Ascending aorta (tissue), 2 donors: ENCODE measurements around the gene RPL7A. TPM values are rescaled to one million over a fixed set of nuclear protein-coding genes. Genes with fewer than 3 reads are reported as not detected.

ENCODE experiments used
- DNase-seq, 2 donors: peaks; one replicate each; pipeline ENCODE4 v3.0.0-alpha.2; 2019; ENCODE audit warnings: low spot score in 2 of 2
- H3K27ac ChIP-seq, 2 donors: fragments of 200-600 bp; sonication (generic); one replicate each; pipeline ENCODE4 v1.5.1; 2016 to 2017; ENCODE audit warnings: mild to moderate bottlenecking in 1 of 2
- H3K27me3 ChIP-seq: fragments of 200-600 bp; sonication (generic); one replicate; pipeline ENCODE4 v1.5.1; 2017
- H3K36me3 ChIP-seq, 2 donors: fragments of 200-600 bp; sonication (generic); one replicate each; pipeline ENCODE4 v1.5.1; 2016
- H3K4me1 ChIP-seq, 2 donors: fragments of 200-600 bp; sonication (generic); one replicate each; pipeline ENCODE4 v1.5.1; 2016 to 2017; ENCODE audit warnings: mild to moderate bottlenecking in 1 of 2
- H3K4me3 ChIP-seq, 2 donors: fragments of 200-600 bp; sonication (generic); one replicate each; pipeline ENCODE4 v1.5.1; 2016 to 2017; ENCODE audit warnings: mild to moderate bottlenecking in 1 of 2
- H3K9me3 ChIP-seq, 2 donors: fragments of 200-600 bp; sonication (generic); one replicate each; pipeline ENCODE4 v1.5.1; 2016
- intact Hi-C: fragments of 100-400 bp; cut with DNase I; formaldehyde crosslinking; loops from one replicate; pipeline ENCODE4 v1.15.1; 2023
- total RNA-seq: library from RNA; depleted of rRNA; stranded (reverse); fragments of >200 nt; gene quantifications from one replicate; pipeline ENCODE4 v1.1.0, GENCODE V29; 2016
- TF ChIP-seq, protein P1 (sequence below), 3 experiments: fragments of 200-600 bp in 2 of 3; fragments of 450-650 bp in 1 of 3; sonication (generic) in 2 of 3; IDR thresholded peaks; one replicate each; pipeline ENCODE4 v1.5.1; 2016 to 2019; ENCODE audit warnings: antibody characterized with exemption in 3 of 3, mild to moderate bottlenecking in 1 of 3, moderate library complexity in 1 of 3

RPL7A gene
- total RNA-seq, 1 donor from 2014 or later = 1,203 TPM

DNA sequence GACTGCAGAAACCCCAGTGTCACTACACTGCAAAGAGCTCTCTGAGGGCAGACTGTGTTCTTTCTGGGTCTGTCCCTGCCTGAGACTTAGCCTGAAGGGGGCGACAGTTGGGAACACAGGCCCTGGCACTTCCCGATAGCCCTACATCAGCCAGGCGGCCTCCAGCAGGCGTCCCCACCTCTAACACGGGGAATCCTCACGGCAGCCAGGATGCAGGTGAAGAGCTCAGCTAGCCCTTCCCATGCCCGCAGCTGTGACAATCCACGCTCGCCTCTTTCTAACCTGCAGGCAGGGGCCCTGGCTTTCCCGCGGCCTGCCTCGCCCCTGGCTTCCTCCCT, 6.0 kb upstream of the RPL7A start:
- no peak overlapping the region for H3K27ac ChIP-seq
- peaks cover 40 to 66% of the 10 kb centered on the region in 2 donors for H3K36me3 ChIP-seq
- no peak for DNase-seq
- no peaks in the 10 kb centered on the region for H3K9me3 ChIP-seq
- H3K4me3 ChIP-seq = no peak overlapping the region
- intact Hi-C loops = loop anchor here (10.0 kb wide), 1 partner anchor 987 kb away; the partner anchor contains the start of gene SETX
- no peaks in the 10 kb centered on the region for H3K27me3 ChIP-seq
- TF ChIP-seq, protein P1, sequence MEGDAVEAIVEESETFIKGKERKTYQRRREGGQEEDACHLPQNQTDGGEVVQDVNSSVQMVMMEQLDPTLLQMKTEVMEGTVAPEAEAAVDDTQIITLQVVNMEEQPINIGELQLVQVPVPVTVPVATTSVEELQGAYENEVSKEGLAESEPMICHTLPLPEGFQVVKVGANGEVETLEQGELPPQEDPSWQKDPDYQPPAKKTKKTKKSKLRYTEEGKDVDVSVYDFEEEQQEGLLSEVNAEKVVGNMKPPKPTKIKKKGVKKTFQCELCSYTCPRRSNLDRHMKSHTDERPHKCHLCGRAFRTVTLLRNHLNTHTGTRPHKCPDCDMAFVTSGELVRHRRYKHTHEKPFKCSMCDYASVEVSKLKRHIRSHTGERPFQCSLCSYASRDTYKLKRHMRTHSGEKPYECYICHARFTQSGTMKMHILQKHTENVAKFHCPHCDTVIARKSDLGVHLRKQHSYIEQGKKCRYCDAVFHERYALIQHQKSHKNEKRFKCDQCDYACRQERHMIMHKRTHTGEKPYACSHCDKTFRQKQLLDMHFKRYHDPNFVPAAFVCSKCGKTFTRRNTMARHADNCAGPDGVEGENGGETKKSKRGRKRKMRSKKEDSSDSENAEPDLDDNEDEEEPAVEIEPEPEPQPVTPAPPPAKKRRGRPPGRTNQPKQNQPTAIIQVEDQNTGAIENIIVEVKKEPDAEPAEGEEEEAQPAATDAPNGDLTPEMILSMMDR (IDR thresholded peaks at IDR 0.05) = no peak
- H3K4me1 ChIP-seq = peaks cover 6 to 10% of the 10 kb centered on the region in 2 donors

DNA sequence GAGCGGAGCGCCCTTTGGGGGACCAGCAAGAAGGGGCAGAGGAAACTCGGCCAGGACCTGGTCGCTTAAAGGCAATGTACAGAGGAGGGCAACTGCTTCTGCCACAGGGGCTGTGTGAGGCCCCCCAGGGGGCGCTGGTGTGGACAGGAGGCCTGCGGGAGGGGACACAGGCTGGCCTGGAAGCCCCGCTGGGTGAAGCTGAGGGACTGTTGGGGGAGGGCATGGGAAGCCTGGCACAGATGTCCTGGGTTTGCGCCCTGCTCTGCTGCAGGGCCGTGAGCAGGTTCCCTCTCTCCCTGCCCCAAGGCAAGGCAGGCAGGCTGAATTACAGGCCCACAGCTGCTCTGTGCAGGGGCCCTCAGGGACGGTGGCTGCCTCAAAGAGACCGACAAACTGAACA, 5.4 kb upstream of the RPL7A start:
- TF ChIP-seq, protein P1 (IDR thresholded peaks at IDR 0.05) = no peak
- Histone ChIP-seq H3K9me3 (no peaks in the 10 kb centered on the region), H3K4me1 (peaks cover 6 to 13% of the 10 kb centered on the region in 2 donors), H3K36me3 (peaks cover 40 to 66% of the 10 kb centered on the region in 2 donors), H3K4me3 (no peak overlapping the region), H3K27ac (no peak overlapping the region), H3K27me3 (no peaks in the 10 kb centered on the region)
- DNase-seq = no peak
- intact Hi-C loops = loop anchor here (10.0 kb wide), 1 partner anchor 988 kb away; the partner anchor contains the start of gene SETX

DNA sequence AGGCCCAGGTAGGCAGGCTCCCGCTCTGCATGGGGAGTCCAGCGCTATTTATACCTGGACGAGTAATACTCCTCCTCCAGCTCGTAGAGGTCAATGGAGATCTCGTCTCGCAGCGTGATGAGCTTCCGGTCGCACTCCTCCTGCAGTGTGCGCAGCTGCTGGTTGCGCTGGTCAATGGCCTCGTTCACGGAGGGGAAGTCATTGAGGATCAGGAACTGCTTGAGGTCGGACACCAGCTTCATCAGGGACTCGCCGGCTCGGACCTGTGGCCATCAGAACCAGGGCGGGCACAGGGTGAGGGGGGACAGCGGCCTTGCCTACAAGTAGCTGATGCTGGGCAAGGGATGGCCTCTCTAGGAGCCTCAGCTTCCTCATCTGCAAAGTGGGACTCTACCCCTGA, 3.9 kb upstream of the RPL7A start:
- Histone ChIP-seq H3K27ac (no peak overlapping the region), H3K36me3 (peaks cover 40 to 67% of the 10 kb centered on the region in 2 donors), H3K9me3 (no peaks in the 10 kb centered on the region), H3K4me3 (no peak overlapping the region), H3K4me1 (peaks cover 6 to 18% of the 10 kb centered on the region in 2 donors), H3K27me3 (no peaks in the 10 kb centered on the region)
- intact Hi-C loops = loop anchor here (10.0 kb wide), 1 partner anchor 989 kb away; the partner anchor contains the start of gene SETX
- TF ChIP-seq, protein P1 (IDR thresholded peaks at IDR 0.05) = no peak
- no peak for DNase-seq

GRCh38 chr9:133344979-133345378, 3.0 kb upstream of the RPL7A start:
- DNase-seq = no peak
- Histone ChIP-seq H3K36me3 (peaks cover 46 to 67% of the 10 kb centered on the region in 2 donors), H3K27me3 (no peaks in the 10 kb centered on the region), H3K4me1 (peaks cover 6 to 22% of the 10 kb centered on the region in 2 donors), H3K27ac (no peak overlapping the region), H3K4me3 (no peak overlapping the region), H3K9me3 (no peaks in the 10 kb centered on the region)
- intact Hi-C loops = loop anchor here (10.0 kb wide), 1 partner anchor 990 kb away; the partner anchor contains the start of gene SETX
- TF ChIP-seq, protein P1 (IDR thresholded peaks at IDR 0.05) = no peak

GRCh38 chr9:133345596-133345995, 2.4 kb upstream of the RPL7A start:
- TF ChIP-seq, protein P1 (IDR thresholded peaks at IDR 0.05) = no peak
- H3K4me3 ChIP-seq = no peak overlapping the region
- peaks cover 50 to 67% of the 10 kb centered on the region in 2 donors for H3K36me3 ChIP-seq
- H3K27ac ChIP-seq = no peak overlapping the region
- no peak for DNase-seq
- peaks cover 6 to 22% of the 10 kb centered on the region in 2 donors for H3K4me1 ChIP-seq
- intact Hi-C loops = loop anchor here (10.0 kb wide), 1 partner anchor 991 kb away; the partner anchor contains the start of gene SETX
- no peaks in the 10 kb centered on the region for H3K9me3 ChIP-seq
- no peaks in the 10 kb centered on the region for H3K27me3 ChIP-seq
